Measurements from ENCODE around the gene SPAG9.

Gene SPAG9

GRCh38 chr17:50939795-50940684 is 180.6 kb downstream of the SPAG9 start:
- Mint-ChIP-seq H3K36me3 (ENCODE audit: low read depth) (no peaks in the 10 kb centered on the region), H3K27me3 (ENCODE audit: low read depth) (peaks cover 35% of the 10 kb centered on the region), H3K4me1 (peaks cover 14% of the 10 kb centered on the region), H3K4me3 (no peak overlapping the region), H3K27ac (peak overlapping the region in 1 of 3 experiments; percentile 20), H3K9me3 (no peaks in the 10 kb centered on the region)
- TF ChIP-seq CTCF (IDR thresholded peaks at IDR 0.05; ENCODE audit: unreplicated experiment in 3 of 3) = no peak

- TF ChIP-seq CTCF (IDR thresholded peaks at IDR 0.05; ENCODE audit: unreplicated experiment in 3 of 3) = no peak
- H3K9me3 Mint-ChIP-seq = no peaks in the 10 kb centered on the region
- H3K4me3 Mint-ChIP-seq = no peak overlapping the region
- no peaks in the 10 kb centered on the region for H3K36me3 Mint-ChIP-seq (ENCODE audit: low read depth)
- peak overlapping the region in 1 of 3 experiments; percentile 8 for H3K27ac Mint-ChIP-seq
- H3K27me3 Mint-ChIP-seq (ENCODE audit: low read depth) = peaks cover 35% of the 10 kb centered on the region
- H3K4me1 Mint-ChIP-seq = peaks cover 18% of the 10 kb centered on the region
These were observed 181.2 kb downstream of the SPAG9 start for GRCh38 chr17:50939542-50939794.

- H3K4me1 Mint-ChIP-seq = peaks cover 21% of the 10 kb centered on the region
- peak overlapping the region in 1 of 3 experiments; percentile 8 for H3K27ac Mint-ChIP-seq
- TF ChIP-seq CTCF (IDR thresholded peaks at IDR 0.05; ENCODE audit: unreplicated experiment in 3 of 3) = no peak
- no peaks in the 10 kb centered on the region for H3K36me3 Mint-ChIP-seq (ENCODE audit: low read depth)
- H3K9me3 Mint-ChIP-seq = no peaks in the 10 kb centered on the region
- H3K27me3 Mint-ChIP-seq (ENCODE audit: low read depth) = peaks cover 35% of the 10 kb centered on the region
- no peak overlapping the region for H3K4me3 Mint-ChIP-seq
These were observed 181.7 kb downstream of the SPAG9 start for GRCh38 chr17:50938821-50939541.

GRCh38 chr17:50935996-50936266 is 184.7 kb downstream of the SPAG9 start:
- Mint-ChIP-seq H3K4me3 (no peak overlapping the region), H3K4me1 (peaks cover 27% of the 10 kb centered on the region)
- no peak for TF ChIP-seq CTCF (IDR thresholded peaks at IDR 0.05; ENCODE audit: unreplicated experiment in 3 of 3)

GRCh38 chr17:50935221-50935995 is 185.3 kb downstream of the SPAG9 start:
- Mint-ChIP-seq H3K4me3 (no peak overlapping the region), H3K27ac (no peak overlapping the region), H3K27me3 (ENCODE audit: low read depth) (peaks cover 18% of the 10 kb centered on the region), H3K4me1 (peaks cover 31% of the 10 kb centered on the region), H3K9me3 (no peaks in the 10 kb centered on the region), H3K36me3 (ENCODE audit: low read depth) (no peaks in the 10 kb centered on the region)
- no peak for TF ChIP-seq CTCF (IDR thresholded peaks at IDR 0.05; ENCODE audit: unreplicated experiment in 3 of 3)

More at GRCh38 chr17:50935996-50936266, 184.7 kb downstream of the SPAG9 start:
- H3K9me3 Mint-ChIP-seq = no peaks in the 10 kb centered on the region
- H3K27me3 Mint-ChIP-seq (ENCODE audit: low read depth) = peaks cover 20% of the 10 kb centered on the region
- H3K27ac Mint-ChIP-seq = no peak overlapping the region
- H3K36me3 Mint-ChIP-seq (ENCODE audit: low read depth) = no peaks in the 10 kb centered on the region

Data from nephron (organoid).